HG02798 (cell line): ENCODE measurements around the gene ATP9A.
"Not testable (repeated sequence)": the region's sequence is repeated elsewhere in the genome, so short reads cannot be mapped to it uniquely, and the experiment has no call there.

ENCODE experiments used
- ATAC-seq: cut with Tn5 transposase; IDR thresholded peaks from one replicate; pipeline ENCODE4 v1.9.1; 2021; ENCODE audit warnings: mild to moderate bottlenecking; ENCODE audit not compliant: unreplicated experiment, poor library complexity

ATP9A gene

GRCh38 chr20:51586005-51586440, 182.2 kb downstream of the ATP9A start:
- no peak for ATAC-seq

- ATAC-seq = no peak
Observed at GRCh38 chr20:51585148-51585547, 183.0 kb downstream of the ATP9A start.

- no peak for ATAC-seq
Observed at GRCh38 chr20:51584737-51585136, 183.5 kb downstream of the ATP9A start.

GRCh38 chr20:51584116-51584515, 184.1 kb downstream of the ATP9A start:
- ATAC-seq = no peak

- ATAC-seq = no peak
Observed at GRCh38 chr20:51583499-51583898, 184.7 kb downstream of the ATP9A start.

- ATAC-seq = no peak
Observed at GRCh38 chr20:51583073-51583472, 185.1 kb downstream of the ATP9A start.

- ATAC-seq = no peak
Observed at GRCh38 chr20:51581571-51581970, 186.6 kb downstream of the ATP9A start.

GRCh38 chr20:51579137-51579536, 189.1 kb downstream of the ATP9A start:
- no peak for ATAC-seq

GRCh38 chr20:51578145-51578459, 190.1 kb downstream of the ATP9A start:
- no peak for ATAC-seq

GRCh38 chr20:51577432-51578144, 190.6 kb downstream of the ATP9A start:
- no peak for ATAC-seq

- no peak for ATAC-seq
Observed at GRCh38 chr20:51575486-51575885, 192.7 kb downstream of the ATP9A start.

GRCh38 chr20:51574248-51575033, 193.7 kb downstream of the ATP9A start:
- no peak for ATAC-seq

- no peak for ATAC-seq
Observed at GRCh38 chr20:51573576-51574243, 194.5 kb downstream of the ATP9A start.

- ATAC-seq = no peak
Observed at GRCh38 chr20:51571460-51571794, 196.8 kb downstream of the ATP9A start.

- no peak for ATAC-seq
Observed at GRCh38 chr20:51570739-51571459, 197.3 kb downstream of the ATP9A start.

- ATAC-seq = no peak
Observed at GRCh38 chr20:51569815-51570738, 198.1 kb downstream of the ATP9A start.

- ATAC-seq = not testable (repeated sequence)
Observed at GRCh38 chr20:51568533-51568932, 199.7 kb downstream of the ATP9A start.

GRCh38 chr20:51567622-51568021, 200.6 kb downstream of the ATP9A start:
- no peak for ATAC-seq

GRCh38 chr20:51566594-51566993, 201.6 kb downstream of the ATP9A start:
- no peak for ATAC-seq
